HepG2 (cell line): ENCODE data around the gene MRPS7. TPM values are rescaled to one million over a fixed set of nuclear protein-coding genes. Genes with fewer than 3 reads are reported as not detected.
A peak's percentile ranks its signal among the peaks of the same experiment; 100 is the strongest.

Source experiments
- AGO2 ChIP-seq: fragments of 200-400 bp; formaldehyde crosslinking; optimal IDR thresholded peaks from 2 replicates; pipeline ENCODE3; 2017; ENCODE audit warnings: mild to moderate bottlenecking, low read depth, low read length, moderate library complexity
- EHMT2 ChIP-seq: fragments of 200-600 bp; sonication (generic); IDR thresholded peaks from 2 replicates; pipeline ENCODE4 v1.7.0; 2017; ENCODE audit warnings: antibody characterized with exemption, low read depth, low read length, borderline replicate concordance
- MIXL1 ChIP-seq: IDR thresholded peaks from 2 replicates; pipeline ENCODE4 v1.6.1; 2016
- NKX3-1 ChIP-seq: sonication (generic); formaldehyde crosslinking; IDR thresholded peaks from 2 replicates; pipeline ENCODE4 v1.5.0; 2020; ENCODE audit warnings: missing genetic modification reagents
- NR3C1 ChIP-seq: sonication (generic); formaldehyde crosslinking; IDR thresholded peaks from 2 replicates; pipeline ENCODE4 v1.4.0; 2020; ENCODE audit warnings: missing genetic modification reagents
- POLR2G ChIP-seq: fragments of 200-400 bp; formaldehyde crosslinking; IDR thresholded peaks from 2 replicates; pipeline ENCODE4 v1.6.1; 2018; ENCODE audit warnings: mild to moderate bottlenecking, low read depth, low read length, moderate library complexity
- SETDB1 ChIP-seq: sonication (generic); formaldehyde crosslinking; IDR thresholded peaks from 2 replicates; pipeline ENCODE4 v1.5.1; 2020; ENCODE audit warnings: missing genetic modification reagents, mild to moderate bottlenecking, borderline replicate concordance
- ZNF335 ChIP-seq: sonication (generic); formaldehyde crosslinking; IDR thresholded peaks from 2 replicates; pipeline ENCODE4 v1.4.0; 2020; ENCODE audit warnings: missing genetic modification reagents
- ZNF530 ChIP-seq: sonication (generic); formaldehyde crosslinking; IDR thresholded peaks from 2 replicates; pipeline ENCODE4 v1.5.0; 2020; ENCODE audit warnings: low read depth, mild to moderate bottlenecking, missing genetic modification reagents
- ZNF549 ChIP-seq: sonication (generic); formaldehyde crosslinking; IDR thresholded peaks from 2 replicates; pipeline ENCODE4 v1.5.0; 2020; ENCODE audit warnings: missing genetic modification reagents
- ZNF747 ChIP-seq: sonication (generic); formaldehyde crosslinking; IDR thresholded peaks from 2 replicates; pipeline ENCODE4 v1.8.1; 2023; ENCODE audit warnings: missing genetic modification reagents, mild to moderate bottlenecking, borderline replicate concordance
- polyA plus RNA-seq, 8 experiments: library from polyadenylated mRNA; depleted of rRNA in 3 of 8; stranded (reverse) in 7 of 8; unstranded in 1 of 8; fragments of >200 nt; fragmentation: Illumina TruSeq in 4 of 8; extraction: Trizol in 4 of 8; gene quantifications; 2 replicates each; pipeline versions ENCODE4 v1.2.1 to v1.2.3, GENCODE V29; 2011 to 2016; ENCODE audit warnings: low read depth in 4 of 8, missing spikeins in 1 of 8, mixed read lengths in 1 of 8; ENCODE audit not compliant: insufficient read depth in 1 of 8
- total RNA-seq, 5 experiments: library from RNA; depleted of rRNA; stranded (reverse); fragments of >200 nt; fragmentation: Illumina TruSeq; extraction: Trizol; gene quantifications; 2 replicates each; pipeline ENCODE4 v1.2.3, GENCODE V29; 2016; ENCODE audit warnings: low read depth in 1 of 5
- TF ChIP-seq, protein P1 (sequence below): sonication (generic); formaldehyde crosslinking; conservative IDR thresholded peaks from 2 replicates; pipeline ENCODE4 v1.8.0; 2022; ENCODE audit warnings: mild to moderate bottlenecking, moderate library complexity, missing genetic modification reagents
- TF ChIP-seq, protein P2 (sequence below): sonication (generic); formaldehyde crosslinking; IDR thresholded peaks from 2 replicates; pipeline ENCODE4 v1.4.0; 2020; ENCODE audit warnings: mild to moderate bottlenecking, missing genetic modification reagents
- TF ChIP-seq, protein P3 (sequence below): sonication (generic); formaldehyde crosslinking; IDR thresholded peaks from 2 replicates; pipeline ENCODE4 v1.4.0; 2020; ENCODE audit warnings: mild to moderate bottlenecking, low read depth, missing genetic modification reagents
- TF ChIP-seq, protein P4 (sequence below): sonication (generic); formaldehyde crosslinking; IDR thresholded peaks from 2 replicates; pipeline ENCODE4 v1.5.1; 2020; ENCODE audit warnings: missing genetic modification reagents, mild to moderate bottlenecking, borderline replicate concordance
- TF ChIP-seq, protein P5 (sequence below): sonication (generic); formaldehyde crosslinking; IDR thresholded peaks from 2 replicates; pipeline ENCODE4 v1.5.0; 2020; ENCODE audit warnings: missing genetic modification reagents

Gene MRPS7
- total and polyA plus RNA-seq, 2 of the 13 experiments (the other 11 are each of a cell fraction or from before 2014, with no cell fraction given): 97.0 to 162 TPM

DNA sequence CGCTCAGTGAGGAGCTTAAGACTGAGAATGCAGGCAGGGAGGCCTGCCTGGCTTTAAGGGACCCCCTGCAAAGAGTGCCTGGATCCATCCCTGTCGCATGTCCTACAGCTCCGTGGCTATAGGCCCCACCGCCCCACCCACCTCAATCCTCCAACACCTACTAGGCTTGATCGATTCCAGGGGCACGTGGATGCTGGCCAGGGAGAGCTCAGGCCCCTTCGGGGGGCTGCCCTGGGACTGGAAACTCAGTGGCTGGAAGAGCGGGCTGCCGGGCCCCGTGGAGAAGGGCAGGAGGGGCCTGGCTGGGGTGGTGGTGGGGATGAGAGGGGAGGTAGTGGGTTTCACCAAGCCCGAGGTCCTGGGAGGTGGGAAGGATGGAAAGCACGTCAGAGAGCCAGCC lies 22.5 kb upstream of the MRPS7 start (continued):
- TF ChIP-seq MIXL1 (no peak), POLR2G (0 out of 2 replicates have a peak, but pooled peaks have one; percentile 41), EHMT2 (no peak), SETDB1 (no peak), ZNF335 (CRISPR knock-in tag) (0 out of 2 replicates have a peak, but pooled peaks have one; percentile 2), NKX3-1 (CRISPR knock-in tag) (no peak), NR3C1 (CRISPR knock-in tag) (no peak), ZNF549 (CRISPR knock-in tag) (no peak), ZNF747 (CRISPR knock-in tag) (no peak), ZNF530 (no peak), AGO2 (peak; percentile 89)
- TF ChIP-seq, protein P1, sequence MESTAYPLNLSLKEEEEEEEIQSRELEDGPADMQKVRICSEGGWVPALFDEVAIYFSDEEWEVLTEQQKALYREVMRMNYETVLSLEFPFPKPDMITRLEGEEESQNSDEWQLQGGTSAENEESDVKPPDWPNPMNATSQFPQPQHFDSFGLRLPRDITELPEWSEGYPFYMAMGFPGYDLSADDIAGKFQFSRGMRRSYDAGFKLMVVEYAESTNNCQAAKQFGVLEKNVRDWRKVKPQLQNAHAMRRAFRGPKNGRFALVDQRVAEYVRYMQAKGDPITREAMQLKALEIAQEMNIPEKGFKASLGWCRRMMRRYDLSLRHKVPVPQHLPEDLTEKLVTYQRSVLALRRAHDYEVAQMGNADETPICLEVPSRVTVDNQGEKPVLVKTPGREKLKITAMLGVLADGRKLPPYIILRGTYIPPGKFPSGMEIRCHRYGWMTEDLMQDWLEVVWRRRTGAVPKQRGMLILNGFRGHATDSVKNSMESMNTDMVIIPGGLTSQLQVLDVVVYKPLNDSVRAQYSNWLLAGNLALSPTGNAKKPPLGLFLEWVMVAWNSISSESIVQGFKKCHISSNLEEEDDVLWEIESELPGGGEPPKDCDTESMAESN (CRISPR knock-in tag): no peak
- TF ChIP-seq, protein P2, sequence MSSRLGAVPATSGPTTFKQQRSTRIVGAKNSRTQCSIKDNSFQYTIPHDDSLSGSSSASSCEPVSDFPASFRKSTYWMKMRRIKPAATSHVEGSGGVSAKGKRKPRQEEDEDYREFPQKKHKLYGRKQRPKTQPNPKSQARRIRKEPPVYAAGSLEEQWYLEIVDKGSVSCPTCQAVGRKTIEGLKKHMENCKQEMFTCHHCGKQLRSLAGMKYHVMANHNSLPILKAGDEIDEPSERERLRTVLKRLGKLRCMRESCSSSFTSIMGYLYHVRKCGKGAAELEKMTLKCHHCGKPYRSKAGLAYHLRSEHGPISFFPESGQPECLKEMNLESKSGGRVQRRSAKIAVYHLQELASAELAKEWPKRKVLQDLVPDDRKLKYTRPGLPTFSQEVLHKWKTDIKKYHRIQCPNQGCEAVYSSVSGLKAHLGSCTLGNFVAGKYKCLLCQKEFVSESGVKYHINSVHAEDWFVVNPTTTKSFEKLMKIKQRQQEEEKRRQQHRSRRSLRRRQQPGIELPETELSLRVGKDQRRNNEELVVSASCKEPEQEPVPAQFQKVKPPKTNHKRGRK (CRISPR knock-in tag): 0 out of 2 replicates have a peak, but pooled peaks have one; percentile 63
- TF ChIP-seq, protein P3, sequence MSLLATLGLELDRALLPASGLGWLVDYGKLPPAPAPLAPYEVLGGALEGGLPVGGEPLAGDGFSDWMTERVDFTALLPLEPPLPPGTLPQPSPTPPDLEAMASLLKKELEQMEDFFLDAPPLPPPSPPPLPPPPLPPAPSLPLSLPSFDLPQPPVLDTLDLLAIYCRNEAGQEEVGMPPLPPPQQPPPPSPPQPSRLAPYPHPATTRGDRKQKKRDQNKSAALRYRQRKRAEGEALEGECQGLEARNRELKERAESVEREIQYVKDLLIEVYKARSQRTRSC (CRISPR knock-in tag): no peak
- TF ChIP-seq, protein P4, sequence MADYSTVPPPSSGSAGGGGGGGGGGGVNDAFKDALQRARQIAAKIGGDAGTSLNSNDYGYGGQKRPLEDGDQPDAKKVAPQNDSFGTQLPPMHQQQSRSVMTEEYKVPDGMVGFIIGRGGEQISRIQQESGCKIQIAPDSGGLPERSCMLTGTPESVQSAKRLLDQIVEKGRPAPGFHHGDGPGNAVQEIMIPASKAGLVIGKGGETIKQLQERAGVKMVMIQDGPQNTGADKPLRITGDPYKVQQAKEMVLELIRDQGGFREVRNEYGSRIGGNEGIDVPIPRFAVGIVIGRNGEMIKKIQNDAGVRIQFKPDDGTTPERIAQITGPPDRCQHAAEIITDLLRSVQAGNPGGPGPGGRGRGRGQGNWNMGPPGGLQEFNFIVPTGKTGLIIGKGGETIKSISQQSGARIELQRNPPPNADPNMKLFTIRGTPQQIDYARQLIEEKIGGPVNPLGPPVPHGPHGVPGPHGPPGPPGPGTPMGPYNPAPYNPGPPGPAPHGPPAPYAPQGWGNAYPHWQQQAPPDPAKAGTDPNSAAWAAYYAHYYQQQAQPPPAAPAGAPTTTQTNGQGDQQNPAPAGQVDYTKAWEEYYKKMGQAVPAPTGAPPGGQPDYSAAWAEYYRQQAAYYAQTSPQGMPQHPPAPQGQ (CRISPR knock-in tag): no peak
- TF ChIP-seq, protein P5, sequence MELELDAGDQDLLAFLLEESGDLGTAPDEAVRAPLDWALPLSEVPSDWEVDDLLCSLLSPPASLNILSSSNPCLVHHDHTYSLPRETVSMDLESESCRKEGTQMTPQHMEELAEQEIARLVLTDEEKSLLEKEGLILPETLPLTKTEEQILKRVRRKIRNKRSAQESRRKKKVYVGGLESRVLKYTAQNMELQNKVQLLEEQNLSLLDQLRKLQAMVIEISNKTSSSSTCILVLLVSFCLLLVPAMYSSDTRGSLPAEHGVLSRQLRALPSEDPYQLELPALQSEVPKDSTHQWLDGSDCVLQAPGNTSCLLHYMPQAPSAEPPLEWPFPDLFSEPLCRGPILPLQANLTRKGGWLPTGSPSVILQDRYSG (CRISPR knock-in tag): no peak
